Right lung (tissue), 5 donors: ENCODE results near the gene EDN3. TPM values are rescaled to one million over a fixed set of nuclear protein-coding genes. Genes with fewer than 3 reads are reported as not detected.

ENCODE experiments used
- DNase-seq, 2 donors: peaks; one replicate each; pipeline ENCODE4 v3.0.0-alpha.2; 2013
- polyA plus RNA-seq, 5 donors: library from polyadenylated mRNA; unstranded; fragments of 120-200 nt; gene quantifications; one replicate each; pipeline versions ENCODE4 v1.2.1 to v1.2.3, GENCODE V29; 2013; ENCODE audit warnings: inconsistent platforms in 1 of 5, low replicate concordance in 1 of 5; ENCODE audit not compliant: insufficient read length in 5 of 5, insufficient read depth in 1 of 5

EDN3 gene
- polyA plus RNA-seq, 5 donors, result 9.9 to 28.8 (median 25.4) TPM

- no peak for DNase-seq
These were observed 5.7 kb downstream of the EDN3 start for GRCh38 chr20:59305908-59306655.

- DNase-seq, result no peak
These were observed 6.9 kb downstream of the EDN3 start for GRCh38 chr20:59307270-59307669.

GRCh38 chr20:59308493-59309201, 8.2 kb downstream of the EDN3 start:
- DNase-seq, result no peak

- no peak for DNase-seq
These were observed 8.8 kb downstream of the EDN3 start for GRCh38 chr20:59309218-59309617.

- no peak for DNase-seq
These were observed 14.6 kb downstream of the EDN3 start for GRCh38 chr20:59314997-59315396.

GRCh38 chr20:59316911-59317731, 16.7 kb downstream of the EDN3 start:
- no peak for DNase-seq

GRCh38 chr20:59318201-59318790, 17.9 kb downstream of the EDN3 start:
- DNase-seq, result no peak

- no peak for DNase-seq
These were observed 18.4 kb downstream of the EDN3 start for GRCh38 chr20:59318803-59319202.

GRCh38 chr20:59320426-59320825, 20.0 kb downstream of the EDN3 start:
- no peak for DNase-seq

- no peak for DNase-seq
These were observed 20.6 kb downstream of the EDN3 start for GRCh38 chr20:59320854-59321647.

- no peak for DNase-seq
These were observed 21.7 kb downstream of the EDN3 start for GRCh38 chr20:59322081-59322480.

- DNase-seq, result no peak
These were observed 22.4 kb downstream of the EDN3 start for GRCh38 chr20:59322585-59323454.

GRCh38 chr20:59323731-59324130, 23.3 kb downstream of the EDN3 start:
- no peak for DNase-seq

DNA sequence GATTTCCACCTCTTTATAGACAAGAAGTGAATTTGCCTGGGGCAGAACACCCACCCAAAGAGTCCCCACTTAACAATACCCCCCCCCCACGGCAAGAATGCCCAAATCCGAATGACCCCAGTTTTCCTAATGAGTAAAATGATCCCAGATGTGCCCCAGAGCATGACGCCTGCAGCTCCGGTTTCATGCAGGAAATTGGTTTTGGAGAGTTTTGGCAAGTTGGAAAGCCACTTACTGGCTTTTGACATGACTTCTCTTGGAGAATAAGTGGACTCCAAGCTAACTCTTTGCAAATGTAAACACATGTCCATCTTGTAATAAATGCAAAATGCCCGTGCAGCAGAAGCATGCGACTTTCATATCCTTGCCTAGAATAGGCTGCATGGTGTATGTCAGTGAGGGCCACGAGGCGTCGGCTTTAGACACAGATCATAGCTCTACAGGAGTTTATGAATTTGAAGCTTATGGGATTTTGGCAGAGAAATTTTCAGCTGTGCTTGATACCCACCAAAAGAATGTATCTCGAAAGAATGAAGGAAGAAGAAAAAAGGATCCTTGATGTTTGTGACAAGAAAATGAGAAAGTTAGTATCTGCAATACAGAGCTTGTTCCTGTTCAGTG, 24.2 kb downstream of the EDN3 start:
- DNase-seq, result no peak

GRCh38 chr20:59325142-59325523, 24.7 kb downstream of the EDN3 start:
- DNase-seq, result no peak

DNA sequence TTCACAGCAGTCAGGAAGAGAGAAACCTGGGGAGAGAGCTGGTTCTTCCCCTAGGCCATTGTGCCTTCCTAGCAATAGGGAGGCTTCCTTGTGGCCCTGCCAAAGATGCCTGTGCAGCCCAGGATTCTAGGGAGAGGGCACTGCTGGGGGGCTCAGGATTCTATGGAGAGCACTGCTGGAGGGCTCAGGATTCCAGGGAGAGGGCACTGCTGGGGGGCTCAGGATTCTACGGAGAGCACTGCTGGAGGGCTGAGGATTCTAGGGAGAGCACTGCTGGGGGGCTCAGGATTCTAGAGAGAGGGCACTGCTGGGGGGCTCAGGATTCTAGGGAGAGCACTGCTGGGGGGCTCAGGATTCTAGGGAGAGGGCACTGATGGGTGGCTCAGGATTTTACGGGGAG, 25.8 kb downstream of the EDN3 start:
- DNase-seq, result no peak

- DNase-seq, result no peak
These were observed 27.7 kb downstream of the EDN3 start for GRCh38 chr20:59328071-59328470.

DNA sequence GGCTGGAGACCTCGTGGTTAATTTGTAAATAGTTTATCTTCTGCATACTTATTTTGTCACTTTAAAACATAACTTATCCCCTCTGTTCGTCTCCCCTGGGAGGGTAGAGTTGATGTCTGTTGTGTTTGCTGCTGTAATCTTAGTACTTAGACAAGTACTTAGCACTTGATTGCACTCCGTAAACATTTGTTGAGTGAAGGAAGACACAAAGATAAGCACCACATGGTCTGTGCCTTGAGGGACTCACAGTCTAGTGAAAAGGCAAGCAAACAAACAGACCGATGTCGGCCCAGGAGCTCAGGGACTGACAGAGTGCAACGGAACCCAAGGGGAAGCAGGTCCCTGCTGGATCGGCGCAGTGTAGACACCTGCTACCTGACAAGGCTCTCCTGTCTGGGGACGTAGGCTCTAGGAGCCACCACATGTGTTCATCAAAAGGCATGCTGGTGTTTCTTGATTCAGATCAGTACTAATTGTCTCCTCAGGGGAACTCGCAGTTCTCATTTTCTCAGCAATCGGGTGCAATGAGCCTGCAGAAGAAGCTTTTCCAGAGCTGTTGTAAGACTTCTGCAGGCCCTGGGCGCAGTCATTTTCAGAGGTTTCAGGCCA, 31.4 kb downstream of the EDN3 start:
- DNase-seq, result no peak

GRCh38 chr20:59333260-59333845, 32.9 kb downstream of the EDN3 start:
- no peak for DNase-seq
